Keratinocyte (primary cell): ENCODE data around the gene CD209. TPM values are rescaled to one million over a fixed set of nuclear protein-coding genes. Genes with fewer than 3 reads are reported as not detected.

Experiments used
- DNase-seq: peaks from one replicate; pipeline ENCODE4 v3.0.0-alpha.2; 2011; ENCODE audit warnings: low read depth, missing footprints, low spot score
- FAIRE-seq: peaks from 2 replicates; lab custom pipeline; 2011; peaks lifted over from hg19 to GRCh38; lab: Jason Lieb, UNC
- H2AFZ ChIP-seq: 2 replicates; pipeline ENCODE4 v1.6.0; 2012; ENCODE audit warnings: low read length, control low read depth, inconsistent platforms; ENCODE audit not compliant: control insufficient read depth
- H3K27ac ChIP-seq: 2 replicates; pipeline ENCODE4 v1.5.1; 2011; ENCODE audit warnings: low read length; ENCODE audit not compliant: control insufficient read depth, insufficient read depth
- H3K27me3 ChIP-seq: 3 replicates; pipeline ENCODE4 v1.6.0; 2011; ENCODE audit warnings: low read length; ENCODE audit not compliant: control insufficient read depth, insufficient read depth; ENCODE audit errors: extremely low read depth
- H3K36me3 ChIP-seq, 2 experiments: 2 replicates in 1 of 2; 3 replicates in 1 of 2; pipeline ENCODE4 v1.5.1; 2011; ENCODE audit warnings: low read length in 2 of 2, mild to moderate bottlenecking in 1 of 2; ENCODE audit not compliant: control insufficient read depth in 2 of 2, insufficient read depth in 2 of 2; ENCODE audit errors: extremely low read depth in 1 of 2
- H3K4me1 ChIP-seq: 3 replicates; pipeline ENCODE4 v1.5.1; 2011; ENCODE audit warnings: low read length; ENCODE audit not compliant: control insufficient read depth, insufficient read depth; ENCODE audit errors: extremely low read depth
- H3K4me2 ChIP-seq: 3 replicates; pipeline ENCODE4 v1.6.0; 2011; ENCODE audit warnings: low read depth, low read length; ENCODE audit not compliant: control insufficient read depth, insufficient read depth; ENCODE audit errors: extremely low read depth
- H3K4me3 ChIP-seq, 3 experiments: fragments of 200-600 bp in 1 of 3; sonication (generic) in 1 of 3; 2 replicates in 2 of 3; 3 replicates in 1 of 3; pipeline ENCODE4 v1.5.1; 2011 to 2016; ENCODE audit warnings: low read length in 3 of 3, mild to moderate bottlenecking in 3 of 3, control low read depth in 2 of 3, inconsistent platforms in 1 of 3, low read depth in 1 of 3, mixed read lengths in 1 of 3, mixed run types in 1 of 3, moderate library complexity in 1 of 3; ENCODE audit not compliant: control insufficient read depth in 2 of 3, insufficient read depth in 2 of 3; ENCODE audit errors: extremely low read depth in 1 of 3
- H3K79me2 ChIP-seq: 2 replicates; pipeline ENCODE4 v1.6.0; 2012; ENCODE audit warnings: low read length; ENCODE audit not compliant: control insufficient read depth, insufficient read depth
- H3K9ac ChIP-seq: 3 replicates; pipeline ENCODE4 v1.6.0; 2011; ENCODE audit warnings: low read length; ENCODE audit not compliant: control insufficient read depth, insufficient read depth; ENCODE audit errors: extremely low read depth
- H3K9me1 ChIP-seq: 3 replicates; pipeline ENCODE4 v1.6.0; 2011; ENCODE audit warnings: low read length; ENCODE audit not compliant: control insufficient read depth, insufficient read depth; ENCODE audit errors: extremely low read depth
- H3K9me3 ChIP-seq: 2 replicates; pipeline ENCODE4 v1.5.1; 2012; ENCODE audit warnings: low read depth, low read length; ENCODE audit not compliant: control insufficient read depth
- H4K20me1 ChIP-seq: 3 replicates; pipeline ENCODE4 v1.6.0; 2011; ENCODE audit warnings: low read length; ENCODE audit not compliant: control insufficient read depth, insufficient read depth; ENCODE audit errors: extremely low read depth
- EZH2 ChIP-seq: IDR thresholded peaks from one replicate; pipeline ENCODE4 v1.6.1; 2012; ENCODE audit warnings: inconsistent platforms, mild to moderate bottlenecking, low read length, moderate library complexity
- dilution Hi-C: fragments of 300-500 bp; cut with MboI; formaldehyde crosslinking; loops from one replicate; pipeline ENCODE4 v1.7.0; 2020; ENCODE audit warnings: low sequenced_read_pairs; ENCODE audit not compliant: extremely low pct_ligation_motif_present
- polyA plus RNA-seq, 5 experiments: library from polyadenylated mRNA; depleted of rRNA in 3 of 5; stranded (reverse) in 3 of 5; stranded (forward) in 1 of 5; unstranded in 1 of 5; fragments of >200 nt; gene quantifications; 1 replicate in 1 of 5; 2 replicates in 3 of 5; 3 replicates in 1 of 5; pipeline versions ENCODE4 v1.2.1 to v1.2.3, GENCODE V29; 2011 to 2012; ENCODE audit warnings: missing spikeins in 2 of 5, low read depth in 1 of 5, low replicate concordance in 1 of 5
- TF ChIP-seq, protein P1 (sequence below), 3 experiments: IDR thresholded peaks in 1 of 3; conservative IDR thresholded peaks in 1 of 3; optimal IDR thresholded peaks in 1 of 3; 2 replicates in 2 of 3; 3 replicates in 1 of 3; pipeline versions ENCODE3 to v1.5.1; 2011; ENCODE audit warnings: low read length in 3 of 3, mild to moderate bottlenecking in 3 of 3, moderate library complexity in 2 of 3, control low read depth in 1 of 3, inconsistent platforms in 1 of 3; ENCODE audit not compliant: insufficient read depth in 2 of 3; ENCODE audit errors: extremely low read depth in 1 of 3

The CD209 gene
- polyA plus RNA-seq, 1 donor (not counting 4 experiments of a cell fraction or from before 2014, with no cell fraction given) = not detected

DNA sequence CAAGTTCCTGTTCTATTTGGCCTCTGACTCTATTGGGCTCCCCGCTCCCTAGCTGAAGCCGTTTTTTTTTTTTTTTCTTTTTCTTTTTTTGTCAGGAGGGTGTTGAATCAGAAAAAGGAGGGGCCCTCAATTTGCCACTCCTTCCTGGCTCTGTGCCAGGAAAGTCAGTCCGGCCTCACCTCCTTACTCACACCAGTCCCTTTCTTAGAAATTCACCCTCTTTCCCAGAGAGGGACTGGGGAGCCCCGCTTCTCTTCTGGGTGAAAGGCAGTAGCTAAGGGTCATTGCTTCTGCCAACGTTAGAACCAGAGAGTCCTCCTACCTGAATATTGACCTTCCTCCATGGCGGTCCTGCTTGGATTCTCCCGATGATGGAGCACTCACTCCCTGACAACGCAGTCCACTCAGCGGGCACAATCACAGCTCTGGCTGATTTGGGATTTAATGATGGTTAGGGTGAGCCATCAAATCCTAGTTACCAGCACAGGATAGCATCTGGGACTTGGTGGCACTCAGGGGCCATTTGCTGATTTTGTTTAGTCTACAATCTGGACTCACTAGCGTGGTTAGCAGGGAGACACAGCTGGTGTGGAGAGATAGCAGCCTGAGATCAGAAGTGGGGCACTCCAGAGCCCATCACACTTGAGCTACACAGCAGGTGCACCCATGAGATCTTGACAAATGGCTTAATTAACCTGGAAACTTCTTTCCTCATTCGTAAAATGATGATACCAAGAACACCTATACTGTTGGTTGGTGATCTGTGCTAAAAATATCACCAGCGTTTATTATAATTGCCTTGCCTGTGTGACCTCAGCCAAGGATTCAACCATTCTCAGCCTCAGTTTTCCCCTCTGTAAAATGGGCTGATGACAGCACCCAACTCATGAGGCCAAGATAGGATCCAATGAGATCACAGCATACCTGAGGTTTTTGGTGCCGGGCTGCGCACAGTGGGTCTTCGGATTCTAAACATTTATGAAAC, 47.6 kb downstream of the CD209 start:
- no peaks in the 10 kb centered on the region for H3K79me2 ChIP-seq
- no peak overlapping the region for H3K27ac ChIP-seq
- no peaks in the 10 kb centered on the region for H3K36me3 ChIP-seq
- DNase-seq (no peak), FAIRE-seq (no peak)
- dilution Hi-C loops = no loop called here
- no peak overlapping the region for H2AFZ ChIP-seq
- H3K27me3 ChIP-seq = peaks cover 21% of the 10 kb centered on the region
- H3K4me3 ChIP-seq = no peak overlapping the region
- no peak overlapping the region for H3K4me2 ChIP-seq
- H3K9me1 ChIP-seq = no peaks in the 10 kb centered on the region
- no peaks in the 10 kb centered on the region for H3K9me3 ChIP-seq
- TF ChIP-seq, protein P1, sequence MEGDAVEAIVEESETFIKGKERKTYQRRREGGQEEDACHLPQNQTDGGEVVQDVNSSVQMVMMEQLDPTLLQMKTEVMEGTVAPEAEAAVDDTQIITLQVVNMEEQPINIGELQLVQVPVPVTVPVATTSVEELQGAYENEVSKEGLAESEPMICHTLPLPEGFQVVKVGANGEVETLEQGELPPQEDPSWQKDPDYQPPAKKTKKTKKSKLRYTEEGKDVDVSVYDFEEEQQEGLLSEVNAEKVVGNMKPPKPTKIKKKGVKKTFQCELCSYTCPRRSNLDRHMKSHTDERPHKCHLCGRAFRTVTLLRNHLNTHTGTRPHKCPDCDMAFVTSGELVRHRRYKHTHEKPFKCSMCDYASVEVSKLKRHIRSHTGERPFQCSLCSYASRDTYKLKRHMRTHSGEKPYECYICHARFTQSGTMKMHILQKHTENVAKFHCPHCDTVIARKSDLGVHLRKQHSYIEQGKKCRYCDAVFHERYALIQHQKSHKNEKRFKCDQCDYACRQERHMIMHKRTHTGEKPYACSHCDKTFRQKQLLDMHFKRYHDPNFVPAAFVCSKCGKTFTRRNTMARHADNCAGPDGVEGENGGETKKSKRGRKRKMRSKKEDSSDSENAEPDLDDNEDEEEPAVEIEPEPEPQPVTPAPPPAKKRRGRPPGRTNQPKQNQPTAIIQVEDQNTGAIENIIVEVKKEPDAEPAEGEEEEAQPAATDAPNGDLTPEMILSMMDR (optimal IDR thresholded peaks at IDR 0.05 in 1 of 3, IDR thresholded peaks at IDR 0.05 in 1 of 3, conservative IDR thresholded peaks at IDR 0.05 in 1 of 3; ENCODE audit: extremely low read depth in 1 of 3, insufficient read depth in 2 of 3, low read length in 3 of 3) = no peak
- no peak for TF ChIP-seq EZH2
- no peak overlapping the region for H3K9ac ChIP-seq
- H4K20me1 ChIP-seq = no peaks in the 10 kb centered on the region
- H3K4me1 ChIP-seq = no peaks in the 10 kb centered on the region

- no peak overlapping the region for H3K4me2 ChIP-seq
- H3K36me3 ChIP-seq = no peaks in the 10 kb centered on the region
- FAIRE-seq (no peak), DNase-seq (no peak)
- H3K27me3 ChIP-seq = peaks cover 21% of the 10 kb centered on the region
- no peaks in the 10 kb centered on the region for H3K79me2 ChIP-seq
- dilution Hi-C loops = no loop called here
- H3K9me1 ChIP-seq = no peaks in the 10 kb centered on the region
- TF ChIP-seq, protein P1 (optimal IDR thresholded peaks at IDR 0.05 in 1 of 3, IDR thresholded peaks at IDR 0.05 in 1 of 3, conservative IDR thresholded peaks at IDR 0.05 in 1 of 3; ENCODE audit: extremely low read depth in 1 of 3, insufficient read depth in 2 of 3, low read length in 3 of 3) = no peak
- peak; percentile 51 for TF ChIP-seq EZH2
- H3K9ac ChIP-seq = no peak overlapping the region
- H3K4me3 ChIP-seq = no peak overlapping the region
- no peaks in the 10 kb centered on the region for H4K20me1 ChIP-seq
- H2AFZ ChIP-seq = no peak overlapping the region
- H3K27ac ChIP-seq = no peak overlapping the region
- no peaks in the 10 kb centered on the region for H3K4me1 ChIP-seq
- no peaks in the 10 kb centered on the region for H3K9me3 ChIP-seq
Measured at GRCh38 chr19:7699003-7699402, 48.3 kb downstream of the CD209 start.
